PC-9 (cell line): ENCODE results near the gene RPS5. TPM values are rescaled to one million over a fixed set of nuclear protein-coding genes. Genes with fewer than 3 reads are reported as not detected.

Source experiments
- BruUV-seq: library from RNA; stranded (reverse); fragments of 400-500 nt; replicated peaks from 2 replicates; lab custom pipeline; 2021; lab: Mats Ljungman, UMichigan
- CTCF ChIA-PET: fragments of 300-600 bp; sonication (Branson Sonifier 250); formaldehyde crosslinking; loops from one replicate; lab custom pipeline; 2022; ENCODE audit warnings: antibody characterized with exemption; lab: Charles Lee
- POLR2A ChIA-PET: fragments of 300-600 bp; sonication (Branson Sonifier 250); formaldehyde crosslinking; loops from one replicate; lab custom pipeline; 2022; ENCODE audit warnings: antibody characterized with exemption; ENCODE audit not compliant: unreplicated experiment; lab: Charles Lee
- DNase-seq, 2 experiments: peaks; one replicate each; pipeline versions ENCODE4 v3.0.0 to v3.0.0-alpha.2; 2015 to 2022; ENCODE audit warnings: mixed read lengths in 1 of 2
- H2AFZ ChIP-seq: fragments of 200-600 bp; sonication (generic); 2 replicates; pipeline ENCODE4 v1.8.1; 2017; ENCODE audit warnings: antibody characterized with exemption
- H3F3A ChIP-seq: fragments of 200-600 bp; sonication (generic); 2 replicates; pipeline ENCODE4 v1.8.1; 2017; ENCODE audit warnings: antibody characterized with exemption, mild to moderate bottlenecking, low read depth; ENCODE audit not compliant: insufficient read depth
- H3K27ac ChIP-seq: fragments of 200-600 bp; sonication (generic); 2 replicates; pipeline ENCODE4 v1.6.1; 2016; ENCODE audit warnings: mixed run types
- H3K27me3 ChIP-seq: fragments of 200-600 bp; sonication (generic); 2 replicates; pipeline ENCODE4 v1.6.1; 2016; ENCODE audit warnings: low read depth, mixed run types; ENCODE audit not compliant: insufficient read depth
- H3K36me3 ChIP-seq: fragments of 200-600 bp; sonication (generic); 2 replicates; pipeline ENCODE4 v1.6.1; 2016; ENCODE audit warnings: low read depth, mixed run types
- H3K4me1 ChIP-seq: fragments of 200-600 bp; sonication (generic); replicated peaks from 2 replicates; pipeline ENCODE4 v1.6.1; 2016; ENCODE audit warnings: mixed run types; ENCODE audit not compliant: insufficient read depth
- H3K4me2 ChIP-seq: fragments of 200-600 bp; sonication (generic); 2 replicates; pipeline ENCODE4 v1.6.1; 2017; ENCODE audit warnings: mixed run types
- H3K4me3 ChIP-seq: fragments of 200-600 bp; sonication (generic); 2 replicates; pipeline ENCODE4 v1.6.1; 2016; ENCODE audit warnings: mixed run types
- H3K79me2 ChIP-seq: fragments of 200-600 bp; sonication (generic); 2 replicates; pipeline ENCODE4 v1.6.1; 2017; ENCODE audit warnings: low read depth, mixed run types
- H3K9me2 ChIP-seq: fragments of 200-600 bp; sonication (generic); 2 replicates; pipeline ENCODE4 v1.8.1; 2017; ENCODE audit warnings: mild to moderate bottlenecking; ENCODE audit not compliant: insufficient read depth
- H3K9me3 ChIP-seq: fragments of 200-600 bp; sonication (generic); 2 replicates; pipeline ENCODE4 v1.8.1; 2016; ENCODE audit warnings: low read depth; ENCODE audit not compliant: insufficient read depth
- H4K20me1 ChIP-seq: fragments of 200-600 bp; sonication (generic); 2 replicates; pipeline ENCODE4 v1.8.1; 2017; ENCODE audit not compliant: insufficient read depth
- CTCF ChIP-seq: fragments of 200-600 bp; sonication (generic); conservative IDR thresholded peaks from 2 replicates; pipeline ENCODE4 v1.6.1; 2017; ENCODE audit warnings: mixed run types, antibody characterized with exemption, mild to moderate bottlenecking, moderate library complexity
- EZH2 ChIP-seq: fragments of 200-600 bp; sonication (generic); IDR thresholded peaks from 2 replicates; pipeline ENCODE4 v1.8.0; 2017; ENCODE audit warnings: antibody characterized with exemption, low read depth
- intact Hi-C: fragments of 100-400 bp; cut with micrococcal nuclease; formaldehyde crosslinking; loops from one replicate; pipeline ENCODE4 v1.10.0; 2022; ENCODE audit not compliant: unreplicated experiment
- total RNA-seq: library from RNA; stranded (reverse); gene quantifications from 2 replicates; pipeline ENCODE4 v1.2.3, GENCODE V29; 2021

Gene RPS5
- total RNA-seq, 1 experiment from 2014 or later = 961 TPM

- Histone ChIP-seq H3K9me3 (no peaks in the 10 kb centered on the region), H3K36me3 (no peaks in the 10 kb centered on the region), H4K20me1 (peaks cover 26% of the 10 kb centered on the region), H3K4me1 (peaks cover 35% of the 10 kb centered on the region), H3F3A (peaks cover 52% of the 10 kb centered on the region), H3K27ac (no peak overlapping the region), H3K27me3 (no peaks in the 10 kb centered on the region), H3K9me2 (no peaks in the 10 kb centered on the region), H3K4me3 (no peak overlapping the region), H3K79me2 (peaks cover 45% of the 10 kb centered on the region), H2AFZ (no peak overlapping the region), H3K4me2 (no peak overlapping the region)
- no peak for DNase-seq
- POLR2A ChIA-PET = interaction anchor here (0.6 kb wide), 1 partner anchor 12 kb away, joined by 3 read pairs; no protein-coding TSS in a partner anchor
- intact Hi-C loops = no loop called here
- CTCF ChIA-PET = no interaction called here
- no peak for TF ChIP-seq EZH2
- no peak for TF ChIP-seq CTCF
- BruUV-seq = no TSS peak
Observed at GRCh38 chr19:58392945-58393724, 6.1 kb downstream of the RPS5 start.

GRCh38 chr19:58393725-58394033 lies 6.6 kb downstream of the RPS5 start:
- Histone ChIP-seq H3F3A (peaks cover 50% of the 10 kb centered on the region), H3K4me3 (no peak overlapping the region), H3K9me3 (no peaks in the 10 kb centered on the region), H3K27me3 (no peaks in the 10 kb centered on the region), H2AFZ (no peak overlapping the region), H3K27ac (no peak overlapping the region), H4K20me1 (peaks cover 26% of the 10 kb centered on the region), H3K4me2 (no peak overlapping the region), H3K9me2 (no peaks in the 10 kb centered on the region), H3K36me3 (no peaks in the 10 kb centered on the region), H3K79me2 (peaks cover 39% of the 10 kb centered on the region), H3K4me1 (peaks cover 31% of the 10 kb centered on the region)
- CTCF ChIA-PET = no interaction called here
- POLR2A ChIA-PET = no interaction called here
- intact Hi-C loops = loop anchor here (2.0 kb wide), 1 partner anchor 13 kb away; the partner anchor contains the start of gene ZNF837
- no TSS peak for BruUV-seq
- no peak for TF ChIP-seq CTCF
- no peak for DNase-seq

- DNase-seq = peak; percentile 77 to 83
- Histone ChIP-seq H3K79me2 (peaks cover 29% of the 10 kb centered on the region), H4K20me1 (peaks cover 26% of the 10 kb centered on the region), H3K4me2 (peak overlapping the region; percentile 49), H3K4me3 (no peak overlapping the region), H2AFZ (no peak overlapping the region), H3K9me3 (no peaks in the 10 kb centered on the region), H3F3A (peaks cover 43% of the 10 kb centered on the region), H3K36me3 (no peaks in the 10 kb centered on the region), H3K4me1 (peaks cover 27% of the 10 kb centered on the region), H3K27ac (peak overlapping the region; percentile 66), H3K27me3 (no peaks in the 10 kb centered on the region), H3K9me2 (no peaks in the 10 kb centered on the region)
- BruUV-seq = no TSS peak
- intact Hi-C loops = loop anchor here (2.0 kb wide), 1 partner anchor 14 kb away; the partner anchor contains the start of gene ZNF837
- POLR2A ChIA-PET = interaction anchor here (0.6 kb wide), 1 partner anchor 14 kb away, joined by 3 read pairs; the partner anchor contains the start of gene ZNF584
- TF ChIP-seq CTCF = no peak
- no peak for TF ChIP-seq EZH2
- CTCF ChIA-PET = no interaction called here
Observed at GRCh38 chr19:58394821-58395219, 7.8 kb downstream of the RPS5 start.
